ENCODE results near the gene VPS39.

DNA sequence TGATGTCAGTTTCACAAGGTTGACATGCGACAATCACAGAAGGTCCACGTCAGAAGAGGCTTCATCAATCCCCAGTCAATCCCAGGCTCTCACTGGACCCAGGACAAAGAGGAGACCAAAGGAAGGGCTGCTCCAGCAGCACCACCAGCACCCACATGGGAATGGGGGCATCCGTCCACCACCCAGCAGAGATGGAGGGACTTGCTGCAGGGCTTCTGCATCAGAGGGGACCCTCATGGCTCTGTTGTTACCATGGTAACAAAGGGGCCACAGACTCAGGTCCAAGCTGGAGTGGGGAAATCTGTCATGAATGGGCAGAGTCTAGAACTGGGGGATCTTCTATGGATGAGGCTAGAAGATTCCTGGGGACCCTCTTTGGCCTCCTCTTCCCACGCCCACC is 64.7 kb downstream of the VPS39 start:
- TF ChIP-seq, protein P1, sequence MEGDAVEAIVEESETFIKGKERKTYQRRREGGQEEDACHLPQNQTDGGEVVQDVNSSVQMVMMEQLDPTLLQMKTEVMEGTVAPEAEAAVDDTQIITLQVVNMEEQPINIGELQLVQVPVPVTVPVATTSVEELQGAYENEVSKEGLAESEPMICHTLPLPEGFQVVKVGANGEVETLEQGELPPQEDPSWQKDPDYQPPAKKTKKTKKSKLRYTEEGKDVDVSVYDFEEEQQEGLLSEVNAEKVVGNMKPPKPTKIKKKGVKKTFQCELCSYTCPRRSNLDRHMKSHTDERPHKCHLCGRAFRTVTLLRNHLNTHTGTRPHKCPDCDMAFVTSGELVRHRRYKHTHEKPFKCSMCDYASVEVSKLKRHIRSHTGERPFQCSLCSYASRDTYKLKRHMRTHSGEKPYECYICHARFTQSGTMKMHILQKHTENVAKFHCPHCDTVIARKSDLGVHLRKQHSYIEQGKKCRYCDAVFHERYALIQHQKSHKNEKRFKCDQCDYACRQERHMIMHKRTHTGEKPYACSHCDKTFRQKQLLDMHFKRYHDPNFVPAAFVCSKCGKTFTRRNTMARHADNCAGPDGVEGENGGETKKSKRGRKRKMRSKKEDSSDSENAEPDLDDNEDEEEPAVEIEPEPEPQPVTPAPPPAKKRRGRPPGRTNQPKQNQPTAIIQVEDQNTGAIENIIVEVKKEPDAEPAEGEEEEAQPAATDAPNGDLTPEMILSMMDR (IDR thresholded peaks at IDR 0.05) = no peak
- TF ChIP-seq TEAD4 (IDR thresholded peaks at IDR 0.05; ENCODE audit: borderline replicate concordance, insufficient read depth) (no peak), SIN3A (IDR thresholded peaks at IDR 0.05; ENCODE audit: borderline replicate concordance, low read depth, low read length) (no peak), EZH2phosphoT487 (IDR thresholded peaks at IDR 0.05; ENCODE audit: borderline replicate concordance, low read depth) (no peak), TAF1 (IDR thresholded peaks at IDR 0.05; ENCODE audit: borderline replicate concordance, low read depth, low read length) (no peak), POLR2AphosphoS5 (IDR thresholded peaks at IDR 0.05; ENCODE audit: low read depth, low read length) (no peak), MXI1 (IDR thresholded peaks at IDR 0.05; ENCODE audit: low read depth, low read length) (no peak), SMC3 (IDR thresholded peaks at IDR 0.05; ENCODE audit: low read depth, low read length) (no peak), GATA2 (CRISPR knock-in tag; IDR thresholded peaks at IDR 0.05) (no peak), FOXM1 (IDR thresholded peaks at IDR 0.05; ENCODE audit: low read depth) (no peak), RAD21 (IDR thresholded peaks at IDR 0.05; ENCODE audit: low read length) (no peak)
